ENCODE results near the gene ATF7IP2. TPM values are rescaled to one million over a fixed set of nuclear protein-coding genes. Genes with fewer than 3 reads are reported as not detected.
"Not testable (repeated sequence)": the region's sequence is repeated elsewhere in the genome, so short reads cannot be mapped to it uniquely, and the experiment has no call there.

The ATF7IP2 gene
- total RNA-seq, 1 donor from 2014 or later, result 16.0 TPM

DNA sequence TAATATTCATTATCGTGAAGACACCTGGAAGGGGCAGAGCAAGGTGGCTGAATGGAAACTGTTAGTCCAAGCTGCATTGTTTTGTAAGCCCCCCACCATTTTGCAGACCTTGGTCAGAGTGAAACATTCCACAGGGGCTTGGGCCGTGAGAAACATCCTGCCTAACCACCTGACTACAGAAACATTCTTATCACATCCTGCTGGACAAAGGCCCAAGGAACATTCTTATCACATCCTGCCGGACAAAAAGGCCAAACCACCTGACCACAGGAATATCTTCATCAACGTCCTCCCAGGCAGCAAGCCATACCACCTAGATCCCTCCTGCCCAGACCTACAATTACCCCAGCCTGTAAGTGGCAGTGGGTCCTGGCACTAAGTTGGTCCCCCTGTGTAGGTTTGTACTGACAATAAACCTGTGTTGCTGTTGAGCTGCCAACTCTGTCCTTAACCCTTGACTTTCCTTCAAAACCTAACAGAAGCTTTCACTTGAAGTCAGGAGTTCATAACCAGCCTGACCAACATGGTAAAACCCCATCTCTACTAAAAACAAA is 19.6 kb downstream of the ATF7IP2 start:
- H3K9me3 ChIP-seq, result peaks cover 49% of the 10 kb centered on the region
- intact Hi-C loops (cut with DNase I), result no loop called here
- ATAC-seq (no peak), DNase-seq (no peak)
- no peaks in the 10 kb centered on the region for H3K4me1 ChIP-seq
- H3K4me3 ChIP-seq, result no peak overlapping the region
- H3K27me3 ChIP-seq (ENCODE audit: low read depth), result no peaks in the 10 kb centered on the region
- no peak overlapping the region for H3K27ac ChIP-seq
- TF ChIP-seq, protein P1, sequence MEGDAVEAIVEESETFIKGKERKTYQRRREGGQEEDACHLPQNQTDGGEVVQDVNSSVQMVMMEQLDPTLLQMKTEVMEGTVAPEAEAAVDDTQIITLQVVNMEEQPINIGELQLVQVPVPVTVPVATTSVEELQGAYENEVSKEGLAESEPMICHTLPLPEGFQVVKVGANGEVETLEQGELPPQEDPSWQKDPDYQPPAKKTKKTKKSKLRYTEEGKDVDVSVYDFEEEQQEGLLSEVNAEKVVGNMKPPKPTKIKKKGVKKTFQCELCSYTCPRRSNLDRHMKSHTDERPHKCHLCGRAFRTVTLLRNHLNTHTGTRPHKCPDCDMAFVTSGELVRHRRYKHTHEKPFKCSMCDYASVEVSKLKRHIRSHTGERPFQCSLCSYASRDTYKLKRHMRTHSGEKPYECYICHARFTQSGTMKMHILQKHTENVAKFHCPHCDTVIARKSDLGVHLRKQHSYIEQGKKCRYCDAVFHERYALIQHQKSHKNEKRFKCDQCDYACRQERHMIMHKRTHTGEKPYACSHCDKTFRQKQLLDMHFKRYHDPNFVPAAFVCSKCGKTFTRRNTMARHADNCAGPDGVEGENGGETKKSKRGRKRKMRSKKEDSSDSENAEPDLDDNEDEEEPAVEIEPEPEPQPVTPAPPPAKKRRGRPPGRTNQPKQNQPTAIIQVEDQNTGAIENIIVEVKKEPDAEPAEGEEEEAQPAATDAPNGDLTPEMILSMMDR (IDR thresholded peaks at IDR 0.05), result no peak
- H3K36me3 ChIP-seq, result no peaks in the 10 kb centered on the region

GRCh38 chr16:10408824-10409381 is 23.0 kb downstream of the ATF7IP2 start:
- Histone ChIP-seq H3K36me3 (no peaks in the 10 kb centered on the region), H3K9me3 (peaks cover 77% of the 10 kb centered on the region), H3K4me3 (no peak overlapping the region), H3K27ac (no peak overlapping the region), H3K4me1 (no peaks in the 10 kb centered on the region), H3K27me3 (ENCODE audit: low read depth) (no peaks in the 10 kb centered on the region)
- no peak for ATAC-seq
- intact Hi-C loops (cut with DNase I), result no loop called here
- no peak for DNase-seq
- TF ChIP-seq, protein P1 (IDR thresholded peaks at IDR 0.05), result no peak

GRCh38 chr16:10409713-10410112 is 23.9 kb downstream of the ATF7IP2 start:
- DNase-seq; H3K36me3 ChIP-seq; H3K27me3 ChIP-seq (ENCODE audit: low read depth); H3K4me1 ChIP-seq; H3K27ac ChIP-seq; ATAC-seq; intact Hi-C loops (cut with DNase I); H3K4me3 ChIP-seq: not testable (repeated sequence)
- H3K9me3 ChIP-seq, result peaks cover 72% of the 10 kb centered on the region

DNA sequence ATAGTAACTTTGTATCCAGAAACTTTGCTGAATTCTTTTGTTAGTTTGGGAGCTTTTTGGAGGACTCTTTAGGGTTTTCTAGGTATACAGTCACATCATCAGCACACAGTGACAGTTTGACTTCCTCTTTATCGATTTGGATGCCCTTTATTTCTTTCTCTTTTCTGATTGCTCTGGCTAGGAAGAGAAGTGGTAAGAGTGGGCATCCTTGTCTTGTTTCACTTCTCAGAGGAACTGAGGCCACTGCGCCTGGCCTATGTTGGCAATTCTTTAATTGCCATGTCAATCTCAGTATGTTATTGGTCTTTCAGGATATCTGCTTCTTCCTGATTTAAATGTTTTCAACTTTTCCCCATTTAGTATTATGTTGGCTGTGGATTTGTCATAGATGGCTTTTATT is 24.6 kb downstream of the ATF7IP2 start:
- no peak for DNase-seq
- Histone ChIP-seq H3K36me3 (no peaks in the 10 kb centered on the region), H3K4me1 (no peaks in the 10 kb centered on the region), H3K27ac (no peak overlapping the region), H3K4me3 (no peak overlapping the region), H3K9me3 (peaks cover 75% of the 10 kb centered on the region), H3K27me3 (ENCODE audit: low read depth) (no peaks in the 10 kb centered on the region)
- intact Hi-C loops (cut with DNase I), result no loop called here
- ATAC-seq, result no peak
- TF ChIP-seq, protein P1 (IDR thresholded peaks at IDR 0.05), result no peak

DNA sequence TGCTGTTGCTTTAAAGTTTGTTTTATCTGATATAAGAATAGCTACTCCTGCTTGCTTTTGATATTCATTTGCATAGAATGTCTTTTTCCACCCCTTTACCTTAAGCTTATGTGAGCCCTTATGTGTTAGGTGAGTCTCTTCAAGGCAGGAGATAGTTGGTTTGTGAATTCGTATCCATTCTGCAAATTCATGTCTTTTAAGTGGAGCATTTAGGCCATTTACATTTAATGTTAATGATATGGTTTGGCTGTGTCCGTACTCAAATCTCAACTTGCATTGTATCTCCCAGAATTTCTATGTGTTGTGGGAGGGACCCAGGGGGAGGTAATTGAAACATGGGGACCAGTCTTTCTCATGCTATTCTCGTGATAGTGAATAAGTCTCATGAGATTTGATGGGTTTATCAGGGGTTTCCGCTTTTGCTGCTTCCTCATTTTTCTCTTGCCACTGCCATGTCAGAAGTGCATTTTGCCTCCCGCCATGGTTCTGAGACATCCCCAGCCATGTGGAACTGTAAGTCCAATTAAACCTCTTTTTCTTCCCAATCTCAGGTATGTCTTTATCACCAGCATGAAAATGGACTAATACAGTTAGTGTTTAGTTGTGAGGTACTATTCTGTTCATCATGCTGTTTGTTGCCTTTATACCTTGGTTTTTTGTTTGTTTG is 27.2 kb downstream of the ATF7IP2 start:
- peaks cover 75% of the 10 kb centered on the region for H3K9me3 ChIP-seq
- no peak overlapping the region for H3K4me3 ChIP-seq
- no peak overlapping the region for H3K27ac ChIP-seq
- no peak for DNase-seq
- intact Hi-C loops (cut with DNase I), result no loop called here
- no peak for ATAC-seq
- H3K36me3 ChIP-seq, result no peaks in the 10 kb centered on the region
- H3K4me1 ChIP-seq, result no peaks in the 10 kb centered on the region
- TF ChIP-seq, protein P1 (IDR thresholded peaks at IDR 0.05), result no peak
- H3K27me3 ChIP-seq (ENCODE audit: low read depth), result no peaks in the 10 kb centered on the region

DNA sequence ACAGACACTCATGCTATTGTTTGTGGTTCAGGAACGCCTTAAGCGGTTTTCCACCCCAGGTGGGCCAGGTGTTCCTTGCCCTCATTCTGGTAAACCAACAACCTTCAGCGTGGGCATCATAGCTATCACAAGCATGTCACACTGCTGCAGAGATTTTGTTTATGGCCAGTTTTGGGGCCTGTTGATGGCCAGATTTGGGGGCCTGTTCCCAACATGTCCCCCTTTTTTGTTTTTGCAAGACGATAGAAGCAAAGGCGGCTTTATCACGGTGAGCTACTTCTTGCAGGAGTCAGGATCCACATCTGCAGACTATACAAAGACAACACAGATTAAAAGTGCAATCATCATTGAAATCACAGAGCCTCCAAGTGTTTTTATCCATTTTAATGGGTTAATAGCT is 32.3 kb downstream of the ATF7IP2 start:
- H3K27ac ChIP-seq; H3K36me3 ChIP-seq; H3K27me3 ChIP-seq (ENCODE audit: low read depth); H3K4me3 ChIP-seq; H3K4me1 ChIP-seq; DNase-seq; intact Hi-C loops (cut with DNase I); ATAC-seq: not testable (repeated sequence)
- peaks cover 39% of the 10 kb centered on the region for H3K9me3 ChIP-seq
